DOHH2 (cell line): ENCODE results near the gene GPC6.

Experiments
- EZH2phosphoT487 ChIP-seq: fragments of 200-600 bp; sonication (generic); IDR thresholded peaks from 2 replicates; pipeline ENCODE4 v1.6.1; 2017; ENCODE audit warnings: borderline replicate concordance, mild to moderate bottlenecking, antibody characterized with exemption, low read length, moderate library complexity, mixed read lengths
- TF ChIP-seq, protein P1 (sequence below): fragments of 200-600 bp; sonication (generic); IDR thresholded peaks from one replicate; pipeline ENCODE4 v1.5.1; 2014; ENCODE audit warnings: antibody characterized with exemption, mild to moderate bottlenecking, low read depth, low read length; ENCODE audit not compliant: poor library complexity, severe bottlenecking

DNA sequence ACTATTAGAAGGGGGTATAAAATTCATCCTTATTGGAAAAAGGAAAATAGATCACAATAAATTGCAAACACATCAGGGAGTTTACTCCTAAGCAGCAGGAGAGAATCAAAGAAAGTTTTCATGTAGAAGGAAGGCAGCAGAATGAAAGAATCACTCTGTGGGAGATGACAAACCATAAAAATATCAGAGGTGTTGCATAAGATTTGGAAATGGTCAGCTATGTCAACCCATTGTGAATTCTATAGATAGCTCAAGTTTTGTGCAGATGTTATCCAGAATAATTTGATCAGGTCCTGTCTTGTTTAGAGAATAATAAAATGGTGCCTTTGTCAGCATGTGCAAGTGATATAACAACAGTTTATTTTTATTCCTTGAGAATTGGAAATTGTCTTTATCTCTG lies 630.5 kb downstream of the GPC6 start:
- TF ChIP-seq, protein P1, sequence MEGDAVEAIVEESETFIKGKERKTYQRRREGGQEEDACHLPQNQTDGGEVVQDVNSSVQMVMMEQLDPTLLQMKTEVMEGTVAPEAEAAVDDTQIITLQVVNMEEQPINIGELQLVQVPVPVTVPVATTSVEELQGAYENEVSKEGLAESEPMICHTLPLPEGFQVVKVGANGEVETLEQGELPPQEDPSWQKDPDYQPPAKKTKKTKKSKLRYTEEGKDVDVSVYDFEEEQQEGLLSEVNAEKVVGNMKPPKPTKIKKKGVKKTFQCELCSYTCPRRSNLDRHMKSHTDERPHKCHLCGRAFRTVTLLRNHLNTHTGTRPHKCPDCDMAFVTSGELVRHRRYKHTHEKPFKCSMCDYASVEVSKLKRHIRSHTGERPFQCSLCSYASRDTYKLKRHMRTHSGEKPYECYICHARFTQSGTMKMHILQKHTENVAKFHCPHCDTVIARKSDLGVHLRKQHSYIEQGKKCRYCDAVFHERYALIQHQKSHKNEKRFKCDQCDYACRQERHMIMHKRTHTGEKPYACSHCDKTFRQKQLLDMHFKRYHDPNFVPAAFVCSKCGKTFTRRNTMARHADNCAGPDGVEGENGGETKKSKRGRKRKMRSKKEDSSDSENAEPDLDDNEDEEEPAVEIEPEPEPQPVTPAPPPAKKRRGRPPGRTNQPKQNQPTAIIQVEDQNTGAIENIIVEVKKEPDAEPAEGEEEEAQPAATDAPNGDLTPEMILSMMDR: no peak
- TF ChIP-seq EZH2phosphoT487: no peak
